HEK293 (cell line): ENCODE measurements around the gene TUBB2A.

Experiments used
- HOXD13 ChIP-seq: sonication (generic); formaldehyde crosslinking; IDR thresholded peaks from 2 replicates; pipeline ENCODE4 v1.8.0; 2022; ENCODE audit warnings: missing genetic modification reagents, borderline replicate concordance
- KLF16 ChIP-seq: fragments of 450-650 bp; formaldehyde crosslinking; IDR thresholded peaks from 2 replicates; pipeline ENCODE4 v1.5.1; 2017; ENCODE audit warnings: missing biosample characterization, missing genetic modification characterization
- KLF17 ChIP-seq: fragments of 450-650 bp; formaldehyde crosslinking; IDR thresholded peaks from 2 replicates; pipeline ENCODE4 v1.5.1; 2016; ENCODE audit warnings: missing biosample characterization, missing genetic modification characterization
- PRDM1 ChIP-seq: fragments of 450-650 bp; formaldehyde crosslinking; IDR thresholded peaks from 2 replicates; pipeline ENCODE4; 2016; ENCODE audit warnings: missing biosample characterization, missing genetic modification characterization
- RBAK ChIP-seq: fragments of 450-650 bp; formaldehyde crosslinking; IDR thresholded peaks from 2 replicates; pipeline ENCODE4 v1.5.1; 2016; ENCODE audit warnings: missing biosample characterization, missing genetic modification characterization
- REST ChIP-seq: fragments of 450-650 bp; formaldehyde crosslinking; IDR thresholded peaks from 2 replicates; pipeline ENCODE4 v1.5.1; 2016; ENCODE audit warnings: missing biosample characterization, missing genetic modification characterization
- ZBTB8A ChIP-seq: fragments of 450-650 bp; formaldehyde crosslinking; IDR thresholded peaks from 2 replicates; pipeline ENCODE4 v1.5.1; 2016; ENCODE audit warnings: missing biosample characterization, missing genetic modification characterization
- ZFP41 ChIP-seq: fragments of 450-650 bp; formaldehyde crosslinking; IDR thresholded peaks from 2 replicates; pipeline ENCODE4 v1.5.1; 2016; ENCODE audit warnings: missing biosample characterization, missing genetic modification characterization, borderline replicate concordance
- ZIC2 ChIP-seq: fragments of 450-650 bp; formaldehyde crosslinking; IDR thresholded peaks from 2 replicates; pipeline ENCODE4 v1.5.1; 2016; ENCODE audit warnings: missing biosample characterization, missing genetic modification characterization
- ZNF112 ChIP-seq: fragments of 450-650 bp; formaldehyde crosslinking; IDR thresholded peaks from 2 replicates; pipeline ENCODE4 v1.5.0; 2017; ENCODE audit warnings: missing biosample characterization, missing genetic modification characterization
- ZNF2 ChIP-seq: fragments of 450-650 bp; formaldehyde crosslinking; IDR thresholded peaks from 2 replicates; pipeline ENCODE4 v1.5.1; 2016; ENCODE audit warnings: missing biosample characterization, missing genetic modification characterization
- ZNF23 ChIP-seq: fragments of 450-650 bp; formaldehyde crosslinking; IDR thresholded peaks from 2 replicates; pipeline ENCODE4 v1.5.1; 2016; ENCODE audit warnings: missing biosample characterization, missing genetic modification characterization, borderline replicate concordance
- ZNF248 ChIP-seq: fragments of 450-650 bp; formaldehyde crosslinking; IDR thresholded peaks from 2 replicates; pipeline ENCODE4 v1.5.1; 2017; ENCODE audit warnings: missing biosample characterization, missing genetic modification characterization
- ZNF394 ChIP-seq: fragments of 450-650 bp; formaldehyde crosslinking; IDR thresholded peaks from 2 replicates; pipeline ENCODE4 v1.5.1; 2016; ENCODE audit warnings: missing biosample characterization, missing genetic modification characterization, mild to moderate bottlenecking, moderate library complexity, borderline replicate concordance
- ZNF426 ChIP-seq: fragments of 450-650 bp; formaldehyde crosslinking; IDR thresholded peaks from 2 replicates; pipeline ENCODE4 v1.5.1; 2017; ENCODE audit warnings: missing biosample characterization, missing genetic modification characterization, mild to moderate bottlenecking, inconsistent platforms, moderate library complexity
- ZNF549 ChIP-seq: fragments of 450-650 bp; IDR thresholded peaks from 2 replicates; pipeline ENCODE4 v1.5.1; 2018; ENCODE audit warnings: missing biosample characterization, missing genetic modification characterization, mild to moderate bottlenecking, inconsistent platforms, moderate library complexity
- ZNF623 ChIP-seq: fragments of 450-650 bp; formaldehyde crosslinking; IDR thresholded peaks from 2 replicates; pipeline ENCODE4 v1.5.1; 2016; ENCODE audit warnings: missing biosample characterization, missing genetic modification characterization
- ZNF660 ChIP-seq: fragments of 450-650 bp; IDR thresholded peaks from 2 replicates; pipeline ENCODE4 v1.5.1; 2018; ENCODE audit warnings: missing biosample characterization, mild to moderate bottlenecking, missing genetic modification characterization
- ZNF747 ChIP-seq: fragments of 450-650 bp; formaldehyde crosslinking; IDR thresholded peaks from 2 replicates; pipeline ENCODE4 v1.5.1; 2016; ENCODE audit warnings: missing biosample characterization, missing genetic modification characterization
- ZNF777 ChIP-seq: fragments of 450-650 bp; formaldehyde crosslinking; IDR thresholded peaks from 2 replicates; pipeline ENCODE4 v1.5.1; 2017; ENCODE audit warnings: missing biosample characterization, missing genetic modification characterization, borderline replicate concordance
- ZNF843 ChIP-seq: fragments of 450-650 bp; formaldehyde crosslinking; IDR thresholded peaks from 2 replicates; pipeline ENCODE4 v1.5.1; 2016; ENCODE audit warnings: missing biosample characterization, missing genetic modification characterization
- ZSCAN16 ChIP-seq: fragments of 450-650 bp; formaldehyde crosslinking; IDR thresholded peaks from 2 replicates; pipeline ENCODE4 v1.5.1; 2016; ENCODE audit warnings: missing biosample characterization, missing genetic modification characterization
- ZSCAN5A ChIP-seq: fragments of 450-650 bp; formaldehyde crosslinking; IDR thresholded peaks from 2 replicates; pipeline ENCODE4 v1.5.1; 2016; ENCODE audit warnings: missing biosample characterization, missing genetic modification characterization
- TF ChIP-seq, protein P1 (sequence below): fragments of 450-650 bp; formaldehyde crosslinking; IDR thresholded peaks from 2 replicates; pipeline ENCODE4 v1.5.1; 2017; ENCODE audit warnings: missing biosample characterization, missing genetic modification characterization
- TF ChIP-seq, protein P2 (sequence below): fragments of 450-650 bp; formaldehyde crosslinking; IDR thresholded peaks from 2 replicates; pipeline ENCODE4 v1.5.1; 2016; ENCODE audit warnings: missing biosample characterization, missing genetic modification characterization
- TF ChIP-seq, protein P3 (sequence below): fragments of 450-650 bp; formaldehyde crosslinking; IDR thresholded peaks from 2 replicates; pipeline ENCODE4 v1.5.1; 2016; ENCODE audit warnings: missing biosample characterization, missing genetic modification characterization
- TF ChIP-seq, protein P4 (sequence below): fragments of 450-650 bp; formaldehyde crosslinking; IDR thresholded peaks from 2 replicates; pipeline ENCODE4 v1.5.1; 2017; ENCODE audit warnings: missing biosample characterization, missing genetic modification characterization

The TUBB2A gene

DNA sequence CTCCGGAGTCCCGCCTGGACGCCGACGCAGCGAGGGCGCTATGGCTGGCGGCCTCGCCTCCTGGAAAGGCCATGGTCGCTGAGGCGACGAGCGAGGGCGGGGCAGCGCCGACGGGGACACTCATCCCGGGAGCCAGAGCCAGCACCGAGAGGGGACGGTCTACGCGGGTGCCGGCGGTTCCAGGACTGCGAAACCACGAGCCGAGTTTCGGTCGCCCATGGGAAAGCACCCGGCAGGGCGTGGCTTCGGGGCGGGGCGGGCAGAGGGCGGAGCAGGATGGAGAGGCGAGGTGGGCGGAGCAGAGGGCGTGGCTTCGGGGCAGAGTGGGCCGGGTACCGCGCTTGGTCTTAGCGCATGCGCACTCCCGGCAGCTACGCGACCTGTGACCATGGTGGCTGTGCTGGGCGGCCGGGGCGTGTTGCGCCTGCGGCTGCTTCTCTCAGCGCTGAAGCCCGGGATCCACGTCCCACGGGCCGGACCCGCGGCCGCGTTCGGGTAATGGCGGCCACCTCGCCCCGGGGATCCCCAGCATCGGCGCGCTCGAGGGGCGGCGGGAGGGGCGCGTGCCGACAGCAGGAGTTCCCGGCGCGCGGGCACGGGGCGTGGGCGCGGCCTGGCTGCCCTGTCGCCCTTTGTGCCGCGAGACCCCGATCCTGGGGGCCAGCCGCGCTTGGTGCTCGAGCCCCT is 38.8 kb downstream of the TUBB2A start, which contains the start of gene BPHL (continued):
- TF ChIP-seq ZIC2, result peak; percentile 27
- no peak for TF ChIP-seq ZFP41 (tag by site-specific recombination)
- no peak for TF ChIP-seq ZNF2 (tag by site-specific recombination)
- TF ChIP-seq KLF16, result no peak; the same call in 1 of the 2 replicates
- no peak for TF ChIP-seq ZSCAN5A
- no peak for TF ChIP-seq RBAK
- TF ChIP-seq ZNF777 (tag by site-specific recombination), result no peak
- TF ChIP-seq PRDM1, result no peak
- 0 out of 2 replicates have a peak, but pooled peaks have one; percentile 20 for TF ChIP-seq REST (tag by site-specific recombination)
- peak; percentile 33; the same call in 1 of the 2 replicates for TF ChIP-seq ZNF660 (tag by site-specific recombination)
- TF ChIP-seq ZNF426 (tag by site-specific recombination), result no peak
- peak; percentile 19; the same call in 1 of the 2 replicates for TF ChIP-seq ZNF394 (tag by site-specific recombination)
- no peak for TF ChIP-seq ZNF623 (tag by site-specific recombination)
- peak; percentile 67 for TF ChIP-seq ZBTB8A (tag by site-specific recombination)
- TF ChIP-seq, protein P1, sequence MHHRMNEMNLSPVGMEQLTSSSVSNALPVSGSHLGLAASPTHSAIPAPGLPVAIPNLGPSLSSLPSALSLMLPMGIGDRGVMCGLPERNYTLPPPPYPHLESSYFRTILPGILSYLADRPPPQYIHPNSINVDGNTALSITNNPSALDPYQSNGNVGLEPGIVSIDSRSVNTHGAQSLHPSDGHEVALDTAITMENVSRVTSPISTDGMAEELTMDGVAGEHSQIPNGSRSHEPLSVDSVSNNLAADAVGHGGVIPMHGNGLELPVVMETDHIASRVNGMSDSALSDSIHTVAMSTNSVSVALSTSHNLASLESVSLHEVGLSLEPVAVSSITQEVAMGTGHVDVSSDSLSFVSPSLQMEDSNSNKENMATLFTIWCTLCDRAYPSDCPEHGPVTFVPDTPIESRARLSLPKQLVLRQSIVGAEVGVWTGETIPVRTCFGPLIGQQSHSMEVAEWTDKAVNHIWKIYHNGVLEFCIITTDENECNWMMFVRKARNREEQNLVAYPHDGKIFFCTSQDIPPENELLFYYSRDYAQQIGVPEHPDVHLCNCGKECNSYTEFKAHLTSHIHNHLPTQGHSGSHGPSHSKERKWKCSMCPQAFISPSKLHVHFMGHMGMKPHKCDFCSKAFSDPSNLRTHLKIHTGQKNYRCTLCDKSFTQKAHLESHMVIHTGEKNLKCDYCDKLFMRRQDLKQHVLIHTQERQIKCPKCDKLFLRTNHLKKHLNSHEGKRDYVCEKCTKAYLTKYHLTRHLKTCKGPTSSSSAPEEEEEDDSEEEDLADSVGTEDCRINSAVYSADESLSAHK (tag by site-specific recombination), result no peak
- TF ChIP-seq, protein P2, sequence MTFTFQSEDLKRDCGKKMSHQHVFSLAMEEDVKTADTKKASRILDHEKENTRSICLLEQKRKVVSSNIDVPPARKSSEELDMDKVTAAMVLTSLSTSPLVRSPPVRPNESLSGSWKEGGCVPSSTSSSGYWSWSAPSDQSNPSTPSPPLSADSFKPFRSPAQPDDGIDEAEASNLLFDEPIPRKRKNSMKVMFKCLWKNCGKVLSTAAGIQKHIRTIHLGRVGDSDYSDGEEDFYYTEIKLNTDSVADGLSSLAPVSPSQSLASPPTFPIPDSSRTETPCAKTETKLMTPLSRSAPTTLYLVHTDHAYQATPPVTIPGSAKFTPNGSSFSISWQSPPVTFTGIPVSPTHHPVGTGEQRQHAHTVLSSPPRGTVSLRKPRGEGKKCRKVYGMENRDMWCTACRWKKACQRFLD, result no peak
- TF ChIP-seq ZNF747 (tag by site-specific recombination), result no peak
- TF ChIP-seq, protein P3, sequence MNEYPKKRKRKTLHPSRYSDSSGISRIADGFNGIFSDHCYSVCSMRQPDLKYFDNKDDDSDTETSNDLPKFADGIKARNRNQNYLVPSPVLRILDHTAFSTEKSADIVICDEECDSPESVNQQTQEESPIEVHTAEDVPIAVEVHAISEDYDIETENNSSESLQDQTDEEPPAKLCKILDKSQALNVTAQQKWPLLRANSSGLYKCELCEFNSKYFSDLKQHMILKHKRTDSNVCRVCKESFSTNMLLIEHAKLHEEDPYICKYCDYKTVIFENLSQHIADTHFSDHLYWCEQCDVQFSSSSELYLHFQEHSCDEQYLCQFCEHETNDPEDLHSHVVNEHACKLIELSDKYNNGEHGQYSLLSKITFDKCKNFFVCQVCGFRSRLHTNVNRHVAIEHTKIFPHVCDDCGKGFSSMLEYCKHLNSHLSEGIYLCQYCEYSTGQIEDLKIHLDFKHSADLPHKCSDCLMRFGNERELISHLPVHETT (tag by site-specific recombination), result no peak
- TF ChIP-seq KLF17, result 0 out of 2 replicates have a peak, but pooled peaks have one; percentile 37
- no peak for TF ChIP-seq HOXD13 (CRISPR knock-in tag)
- TF ChIP-seq ZNF549, result peak; percentile 42; the same call in 1 of the 2 replicates
- TF ChIP-seq ZNF23, result no peak
- no peak for TF ChIP-seq ZNF248 (tag by site-specific recombination)
- TF ChIP-seq, protein P4, sequence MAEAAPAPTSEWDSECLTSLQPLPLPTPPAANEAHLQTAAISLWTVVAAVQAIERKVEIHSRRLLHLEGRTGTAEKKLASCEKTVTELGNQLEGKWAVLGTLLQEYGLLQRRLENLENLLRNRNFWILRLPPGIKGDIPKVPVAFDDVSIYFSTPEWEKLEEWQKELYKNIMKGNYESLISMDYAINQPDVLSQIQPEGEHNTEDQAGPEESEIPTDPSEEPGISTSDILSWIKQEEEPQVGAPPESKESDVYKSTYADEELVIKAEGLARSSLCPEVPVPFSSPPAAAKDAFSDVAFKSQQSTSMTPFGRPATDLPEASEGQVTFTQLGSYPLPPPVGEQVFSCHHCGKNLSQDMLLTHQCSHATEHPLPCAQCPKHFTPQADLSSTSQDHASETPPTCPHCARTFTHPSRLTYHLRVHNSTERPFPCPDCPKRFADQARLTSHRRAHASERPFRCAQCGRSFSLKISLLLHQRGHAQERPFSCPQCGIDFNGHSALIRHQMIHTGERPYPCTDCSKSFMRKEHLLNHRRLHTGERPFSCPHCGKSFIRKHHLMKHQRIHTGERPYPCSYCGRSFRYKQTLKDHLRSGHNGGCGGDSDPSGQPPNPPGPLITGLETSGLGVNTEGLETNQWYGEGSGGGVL (tag by site-specific recombination), result no peak
- no peak for TF ChIP-seq ZNF112 (tag by site-specific recombination)
- no peak for TF ChIP-seq ZSCAN16
- TF ChIP-seq ZNF843 (tag by site-specific recombination), result 0 out of 2 replicates have a peak, but pooled peaks have one; percentile 36
